Left lobe of liver (tissue), 2 donors: ENCODE measurements around the gene ASIC2. TPM values are rescaled to one million over a fixed set of nuclear protein-coding genes. Genes with fewer than 3 reads are reported as not detected.
"Not testable (repeated sequence)": the region's sequence is repeated elsewhere in the genome, so short reads cannot be mapped to it uniquely, and the experiment has no call there.

ENCODE experiments used
- ATAC-seq: fragments of 200-7000 bp; cut with Tn5 transposase; one replicate; pipeline ENCODE4 v1.9.1; 2020; ENCODE audit warnings: mild to moderate bottlenecking, moderate library complexity
- DNase-seq: peaks from one replicate; pipeline ENCODE4 v3.0.0-alpha.2; 2020; ENCODE audit warnings: low spot score
- total RNA-seq: library from RNA; stranded (reverse); gene quantifications from one replicate; pipeline ENCODE4 v1.2.1, GENCODE V29; 2021
- donor health status: DM: no; HTN: no; CAD: no; lungs with moderate emphysema.
- donor health status: DM: no; HTN: yes; CAD: no.

Gene ASIC2
- total RNA-seq, 1 donor from 2014 or later: not detected

DNA sequence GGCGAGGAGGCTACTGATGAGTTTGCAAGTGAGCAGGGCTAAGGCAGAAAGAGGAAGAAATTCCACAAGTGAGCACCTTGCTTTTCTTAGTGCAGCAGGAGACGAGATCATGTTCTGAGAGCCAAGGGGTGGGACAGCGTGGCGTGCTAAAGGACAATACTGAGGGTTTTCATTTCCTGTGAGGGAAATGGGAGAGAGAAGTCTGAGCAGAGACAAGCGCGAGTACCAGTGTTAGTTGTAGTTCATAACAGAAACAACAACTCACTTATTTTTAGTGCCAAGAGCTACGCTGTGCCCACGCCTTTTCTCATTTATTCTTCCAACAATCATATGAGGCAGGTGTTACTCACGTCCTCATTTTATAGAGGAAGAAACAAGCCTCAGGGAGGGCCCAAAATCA, 299.1 kb downstream of the ASIC2 start:
- DNase-seq (no peak), ATAC-seq (no peak)

DNA sequence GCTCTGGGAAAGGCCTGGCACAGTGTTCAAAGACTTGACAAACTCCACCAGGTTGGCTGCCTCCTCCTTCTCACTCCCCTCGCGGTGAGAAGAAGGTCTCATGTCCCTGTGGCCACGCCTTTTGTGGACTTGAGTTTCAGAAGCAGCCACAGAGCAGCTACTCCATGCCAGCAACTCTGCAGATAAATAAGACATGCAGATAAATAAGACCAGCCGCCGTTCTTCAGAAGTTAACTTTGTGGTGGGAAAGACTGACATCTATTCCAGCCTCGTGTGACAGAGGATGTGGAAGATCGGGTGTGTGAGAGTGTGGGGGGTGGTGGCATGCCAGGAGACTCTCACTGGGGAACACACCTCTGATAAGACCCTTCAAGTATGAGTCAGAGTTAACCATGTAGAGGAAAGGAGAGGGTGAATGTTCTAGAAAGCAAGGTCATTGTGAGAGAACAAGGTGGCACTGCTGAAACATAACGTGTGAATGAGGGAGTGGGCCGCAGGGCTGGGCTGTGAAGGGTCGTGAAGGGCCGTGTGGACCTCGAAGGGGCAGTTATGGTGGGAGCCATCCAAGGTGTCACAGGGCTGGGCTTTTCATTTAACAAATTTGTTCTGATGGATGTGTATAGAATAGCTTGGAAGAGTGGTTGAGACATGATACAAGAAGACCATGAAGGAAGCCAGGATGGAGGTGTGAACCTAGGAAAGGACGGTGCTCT, 300.6 kb downstream of the ASIC2 start:
- ATAC-seq (no peak), DNase-seq (no peak)

DNA sequence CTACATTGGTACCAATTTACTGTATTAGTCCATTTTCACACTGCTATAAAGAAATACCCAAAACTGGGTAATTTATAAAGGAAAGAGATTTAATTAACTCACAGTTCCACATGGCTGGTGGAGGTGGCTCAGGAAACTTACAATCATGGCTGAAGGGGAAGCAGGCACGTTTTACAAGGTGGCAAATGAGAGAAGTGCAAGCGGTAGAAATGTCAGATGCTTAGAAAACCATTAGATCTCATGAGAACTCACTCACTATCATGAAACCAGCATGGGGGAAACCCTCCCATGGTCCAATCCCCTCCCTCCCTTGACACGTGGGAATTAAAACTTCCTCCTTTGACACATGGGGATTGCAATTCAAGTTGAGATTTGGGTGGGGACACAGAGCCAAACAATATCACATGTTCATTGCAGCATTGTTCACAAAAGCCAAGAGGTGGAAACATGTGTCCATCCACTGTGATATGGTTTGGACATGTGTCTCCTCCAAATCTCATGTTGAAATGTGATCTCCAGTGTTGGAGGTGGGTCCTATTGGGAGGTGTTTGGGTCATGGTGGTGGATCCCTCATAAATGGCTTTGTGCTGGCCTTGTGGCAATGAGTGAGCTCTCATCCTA, 304.5 kb downstream of the ASIC2 start:
- no peak for ATAC-seq
- no peak for DNase-seq

DNA sequence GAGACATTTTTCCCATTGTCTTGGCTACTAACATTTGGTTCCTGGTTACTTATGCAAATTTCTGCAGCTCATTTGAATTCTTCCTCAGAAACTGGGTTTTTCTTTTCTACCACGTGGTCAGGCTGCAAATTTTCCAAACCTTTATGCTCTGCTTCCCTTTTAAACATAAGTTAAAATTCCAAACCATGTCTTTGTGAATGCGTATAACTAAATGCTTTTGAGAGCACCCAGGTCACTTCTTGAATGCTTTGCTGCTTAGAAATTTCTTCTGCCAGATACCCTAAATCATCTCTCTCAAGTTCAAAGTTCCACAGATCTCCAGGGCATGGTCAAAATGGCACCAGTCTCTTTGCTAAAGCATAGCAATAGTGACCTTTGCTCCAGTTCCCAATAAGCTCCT, 305.2 kb downstream of the ASIC2 start:
- not testable (repeated sequence) for DNase-seq, ATAC-seq

DNA sequence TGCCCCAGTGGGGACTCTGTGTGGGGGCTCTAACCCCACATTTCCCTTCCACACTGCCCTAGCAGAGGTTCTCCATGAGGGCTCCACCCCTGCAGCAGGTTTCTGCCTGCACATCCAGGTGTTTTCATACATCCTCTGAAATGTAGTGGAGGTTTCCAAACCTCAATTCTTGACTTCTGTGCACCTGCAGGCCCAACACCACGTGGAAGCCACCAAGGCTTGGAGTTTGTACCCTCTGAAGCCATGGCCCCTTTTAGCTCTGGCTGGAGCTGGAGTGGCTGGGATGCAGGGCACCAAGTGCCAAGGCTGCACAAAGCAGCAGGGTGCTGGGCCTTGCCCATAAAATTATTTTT, 305.7 kb downstream of the ASIC2 start:
- ATAC-seq, DNase-seq: not testable (repeated sequence)

DNA sequence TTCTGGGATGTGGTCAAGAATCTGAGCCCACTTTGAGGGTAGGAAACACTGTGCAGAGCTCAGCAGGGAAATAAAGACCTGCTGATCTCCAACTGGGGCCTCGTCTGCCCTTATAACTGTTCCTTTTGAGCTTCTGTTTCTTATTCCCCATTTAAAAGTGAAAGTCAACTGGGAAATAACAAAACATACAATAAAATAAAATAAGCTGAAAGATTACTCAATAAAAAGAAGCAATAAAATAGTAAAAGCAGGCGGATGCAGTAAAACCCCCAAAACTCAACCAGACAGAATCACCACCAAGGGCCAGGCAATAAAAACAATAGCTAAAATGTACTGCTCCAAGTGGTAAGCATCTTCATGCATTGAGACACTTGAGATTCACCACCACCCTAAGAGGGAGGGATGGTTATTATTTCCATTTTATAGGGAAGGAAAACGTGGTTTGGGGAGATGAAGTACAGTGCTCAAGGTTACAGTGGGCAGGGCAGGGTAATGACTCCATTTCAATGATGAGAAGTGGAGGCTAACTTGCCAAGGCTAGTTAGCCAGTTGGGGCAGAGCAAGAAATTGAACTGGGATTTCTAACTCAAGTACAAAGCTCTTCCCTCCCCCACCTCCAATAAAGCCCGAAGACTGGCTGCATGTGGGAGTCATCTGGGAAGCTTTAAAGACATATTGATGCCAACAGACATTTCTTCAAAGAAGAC, 307.9 kb downstream of the ASIC2 start:
- ATAC-seq (no peak), DNase-seq (no peak)

DNA sequence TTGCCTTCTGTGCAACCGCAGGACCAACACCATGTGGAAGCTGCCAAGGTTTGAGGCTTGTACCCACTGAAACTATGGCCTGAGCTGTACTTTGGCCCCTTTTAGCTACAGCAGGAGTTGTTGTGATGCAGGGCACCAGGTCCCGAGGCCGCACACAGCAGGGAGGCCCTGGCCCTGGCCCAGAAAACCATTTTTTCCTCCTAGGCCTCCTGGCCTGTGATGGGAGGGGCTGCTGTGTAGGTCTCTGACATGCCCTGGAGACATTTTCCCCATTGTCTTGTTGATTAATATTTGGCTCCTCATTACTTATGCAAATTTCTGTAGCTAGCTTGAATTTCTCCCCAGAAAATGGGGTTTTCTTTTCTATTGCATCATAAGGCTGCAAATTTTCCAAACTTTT, 311.5 kb downstream of the ASIC2 start:
- not testable (repeated sequence) for DNase-seq, ATAC-seq

DNA sequence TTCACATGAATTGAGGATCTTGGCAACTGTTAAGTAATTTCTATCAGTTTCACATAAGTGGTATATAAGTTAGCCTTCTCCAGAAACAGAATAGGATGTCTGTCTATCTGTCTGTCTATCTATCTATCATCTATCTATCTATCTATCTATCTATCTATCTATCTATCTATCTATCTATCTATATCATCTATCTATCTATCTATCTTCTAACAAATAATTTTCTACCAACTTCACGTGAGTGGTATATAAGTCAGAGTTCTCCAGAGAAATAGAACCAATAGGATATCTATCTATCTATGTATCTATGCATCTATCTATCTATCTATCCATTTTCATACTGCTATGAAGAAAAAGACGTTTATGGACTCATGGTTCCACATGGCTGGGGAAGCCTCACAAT, 312.9 kb downstream of the ASIC2 start:
- no peak for DNase-seq
- no peak for ATAC-seq

DNA sequence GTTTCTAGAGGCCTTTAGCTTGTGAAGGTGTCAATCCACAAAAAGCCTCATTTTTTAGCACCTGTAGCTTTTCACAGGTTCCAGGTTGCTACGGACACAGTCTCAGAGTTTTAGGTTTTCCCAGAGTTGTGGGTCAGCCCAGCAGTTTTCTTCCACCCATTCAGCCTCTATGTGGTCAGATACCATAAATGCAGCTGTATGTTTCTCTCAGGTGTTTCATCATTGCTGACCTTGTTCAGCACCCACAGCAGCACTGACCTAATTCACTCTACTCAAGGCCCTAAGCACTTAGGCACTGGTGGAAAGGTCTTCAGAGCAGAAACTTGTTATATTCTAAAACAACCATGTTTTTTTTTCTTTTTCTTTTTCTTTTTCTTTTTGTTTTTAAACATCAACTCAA, 316.5 kb downstream of the ASIC2 start:
- ATAC-seq: no peak
- no peak for DNase-seq

DNA sequence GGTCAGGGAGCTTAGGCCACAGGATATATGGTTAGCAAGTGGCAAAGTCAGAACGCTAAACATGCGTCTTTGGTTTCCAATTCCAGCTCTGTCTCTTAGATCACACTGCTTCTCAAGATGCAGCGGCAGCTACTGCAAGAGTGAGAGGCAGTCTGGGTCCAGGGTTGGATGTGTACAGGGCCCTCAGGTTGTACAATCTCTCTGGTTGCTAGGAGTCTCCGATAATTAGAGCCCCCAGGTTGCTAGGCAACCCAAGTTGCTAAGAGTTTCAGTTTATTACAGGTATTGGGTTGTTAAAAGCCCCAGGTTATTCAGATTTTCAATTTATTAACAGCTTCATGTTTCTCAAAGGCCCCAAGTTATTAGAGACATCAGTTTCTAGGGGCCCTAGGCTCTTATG, 317.0 kb downstream of the ASIC2 start:
- DNase-seq (no peak), ATAC-seq (no peak)

DNA sequence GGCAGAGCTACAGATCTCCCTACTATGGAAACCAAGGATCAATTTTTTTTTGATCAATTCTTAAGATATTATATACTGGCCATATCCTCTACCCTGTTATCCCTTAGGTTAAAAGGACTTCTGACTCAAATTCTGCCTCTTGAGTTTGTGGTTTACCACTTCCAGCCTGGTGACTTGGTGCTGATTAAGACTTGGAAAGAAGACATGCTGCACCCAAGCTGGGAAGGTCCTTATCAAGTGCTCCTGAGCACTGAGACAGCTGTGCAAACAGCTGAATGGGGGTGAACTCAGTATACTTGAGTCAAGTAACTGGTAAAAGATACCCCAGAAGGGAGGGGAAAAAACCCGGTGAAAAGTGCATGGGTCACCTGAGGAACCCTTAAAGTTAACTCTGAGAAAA, 321.9 kb downstream of the ASIC2 start:
- no peak for DNase-seq
- no peak for ATAC-seq

DNA sequence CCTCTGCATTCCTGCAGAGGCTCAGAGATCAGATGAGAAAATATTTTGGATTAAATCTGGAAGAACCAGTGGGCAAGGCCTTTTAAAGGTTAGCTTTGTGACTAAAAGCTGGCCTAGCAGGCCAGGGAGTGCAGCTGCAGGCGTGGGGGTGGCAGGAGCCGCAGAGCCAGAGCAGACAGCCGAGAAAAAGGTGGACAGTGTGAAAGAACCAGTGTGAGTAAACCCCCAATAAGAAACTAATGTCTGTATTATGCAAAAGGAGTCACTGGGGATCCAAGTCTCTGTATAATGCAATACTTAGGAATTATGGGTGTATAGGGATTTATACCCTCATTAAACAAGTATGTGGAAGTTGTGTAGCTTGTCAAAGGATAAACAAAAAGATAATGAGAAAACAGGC, 322.8 kb downstream of the ASIC2 start:
- DNase-seq (no peak), ATAC-seq (no peak)

DNA sequence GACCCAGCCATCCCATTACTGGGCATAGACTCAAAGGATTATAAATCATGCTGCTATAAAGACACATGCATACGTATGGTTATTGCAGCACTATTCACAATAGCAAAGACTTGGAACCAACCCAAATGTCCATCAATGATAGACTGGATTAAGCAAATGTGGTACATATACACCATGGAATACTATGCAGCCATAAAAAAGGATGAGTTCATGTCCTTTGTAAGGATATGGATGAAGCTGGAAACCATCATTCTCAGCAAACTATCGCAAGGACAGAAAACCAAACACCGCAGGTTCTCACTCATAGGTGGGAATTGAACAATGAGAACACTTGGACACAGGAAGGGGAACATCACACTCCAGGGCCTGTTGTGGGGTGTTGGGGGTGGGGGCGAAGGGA, 323.9 kb downstream of the ASIC2 start:
- ATAC-seq, DNase-seq: not testable (repeated sequence)

DNA sequence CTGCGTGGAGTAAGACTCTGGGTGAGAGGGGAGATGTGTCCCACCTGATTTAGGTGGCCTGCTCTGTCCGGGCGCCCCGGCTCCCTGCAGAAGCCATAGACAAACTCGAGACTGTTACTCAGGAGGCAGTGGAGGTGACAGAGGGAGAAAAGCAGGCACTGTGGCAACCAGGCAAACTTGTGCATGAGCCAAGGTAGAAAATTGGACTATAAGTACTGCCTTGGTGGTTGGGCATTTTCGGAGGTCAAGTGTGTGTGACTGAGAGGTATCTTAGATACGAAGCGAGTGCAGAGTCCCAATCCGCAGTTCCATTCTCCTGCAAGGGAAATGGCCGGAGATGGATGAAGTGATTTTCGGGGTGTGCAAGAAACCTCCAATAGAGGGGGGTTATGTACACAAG, 328.6 kb downstream of the ASIC2 start:
- no peak for DNase-seq
- ATAC-seq: no peak
